DMS153 (cell line): ENCODE measurements around the gene FMO5.

ENCODE experiments used
- DNase-seq: peaks from one replicate; lab custom pipeline; 2025; lab: John Stamatoyannopoulos, UW

The FMO5 gene

DNA sequence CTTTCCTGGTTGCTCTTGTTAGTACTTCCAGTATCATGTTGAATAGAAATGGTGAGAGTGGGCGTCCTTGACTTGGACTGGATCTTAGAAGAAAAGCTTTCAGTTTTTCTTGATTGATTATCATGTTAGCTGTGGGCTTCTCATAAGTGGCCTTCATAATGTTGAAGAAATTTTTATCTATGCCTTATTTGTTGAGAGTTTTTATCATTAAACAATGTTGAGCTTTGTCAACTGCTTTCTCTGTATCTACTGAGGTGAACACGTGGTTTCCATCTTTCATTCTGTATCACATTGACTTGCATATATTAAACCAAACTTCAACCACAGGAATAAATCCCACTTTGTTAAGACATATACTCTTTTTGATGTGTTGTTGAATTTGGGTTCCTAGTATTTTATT lies 82.3 kb downstream of the FMO5 start:
- DNase-seq: no peak
